Measurements from ENCODE around the gene STK38.
"Not testable (repeated sequence)": the region's sequence is repeated elsewhere in the genome, so short reads cannot be mapped to it uniquely, and the experiment has no call there.

Gene STK38

GRCh38 chr6:36461646-36462045, 85.6 kb downstream of the STK38 start:
- no peak for DNase-seq (ENCODE audit: extremely low read depth, low read depth)
- H3K4me3 ChIP-seq (replicated peaks; ENCODE audit: low read depth, low read length): no peak overlapping the region
- TF ChIP-seq, protein P1, sequence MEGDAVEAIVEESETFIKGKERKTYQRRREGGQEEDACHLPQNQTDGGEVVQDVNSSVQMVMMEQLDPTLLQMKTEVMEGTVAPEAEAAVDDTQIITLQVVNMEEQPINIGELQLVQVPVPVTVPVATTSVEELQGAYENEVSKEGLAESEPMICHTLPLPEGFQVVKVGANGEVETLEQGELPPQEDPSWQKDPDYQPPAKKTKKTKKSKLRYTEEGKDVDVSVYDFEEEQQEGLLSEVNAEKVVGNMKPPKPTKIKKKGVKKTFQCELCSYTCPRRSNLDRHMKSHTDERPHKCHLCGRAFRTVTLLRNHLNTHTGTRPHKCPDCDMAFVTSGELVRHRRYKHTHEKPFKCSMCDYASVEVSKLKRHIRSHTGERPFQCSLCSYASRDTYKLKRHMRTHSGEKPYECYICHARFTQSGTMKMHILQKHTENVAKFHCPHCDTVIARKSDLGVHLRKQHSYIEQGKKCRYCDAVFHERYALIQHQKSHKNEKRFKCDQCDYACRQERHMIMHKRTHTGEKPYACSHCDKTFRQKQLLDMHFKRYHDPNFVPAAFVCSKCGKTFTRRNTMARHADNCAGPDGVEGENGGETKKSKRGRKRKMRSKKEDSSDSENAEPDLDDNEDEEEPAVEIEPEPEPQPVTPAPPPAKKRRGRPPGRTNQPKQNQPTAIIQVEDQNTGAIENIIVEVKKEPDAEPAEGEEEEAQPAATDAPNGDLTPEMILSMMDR (IDR thresholded peaks at IDR 0.05; ENCODE audit: low read depth, low read length, missing control alignments): no peak

DNA sequence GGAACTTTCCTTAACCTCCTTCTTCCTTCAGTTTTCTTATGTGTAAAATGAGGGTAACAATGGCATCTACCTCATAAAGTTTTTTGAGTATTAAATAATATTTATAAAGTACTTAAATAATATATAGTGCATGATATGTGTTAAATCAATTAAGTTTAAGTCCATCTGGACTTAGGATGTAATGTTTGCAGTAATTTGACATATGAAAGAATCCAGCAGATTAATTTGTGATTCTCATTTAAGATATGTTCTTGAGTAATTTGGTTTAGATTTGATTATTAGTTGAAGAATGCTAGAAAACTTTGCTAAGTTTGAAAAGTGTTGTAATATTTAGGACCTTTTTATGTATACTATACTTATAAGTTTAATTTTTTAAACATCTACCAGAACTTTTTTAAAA, 86.4 kb downstream of the STK38 start:
- TF ChIP-seq, protein P1 (IDR thresholded peaks at IDR 0.05; ENCODE audit: low read depth, low read length, missing control alignments): no peak
- no peak for DNase-seq (ENCODE audit: extremely low read depth, low read depth)
- H3K4me3 ChIP-seq (replicated peaks; ENCODE audit: low read depth, low read length): no peak overlapping the region

DNA sequence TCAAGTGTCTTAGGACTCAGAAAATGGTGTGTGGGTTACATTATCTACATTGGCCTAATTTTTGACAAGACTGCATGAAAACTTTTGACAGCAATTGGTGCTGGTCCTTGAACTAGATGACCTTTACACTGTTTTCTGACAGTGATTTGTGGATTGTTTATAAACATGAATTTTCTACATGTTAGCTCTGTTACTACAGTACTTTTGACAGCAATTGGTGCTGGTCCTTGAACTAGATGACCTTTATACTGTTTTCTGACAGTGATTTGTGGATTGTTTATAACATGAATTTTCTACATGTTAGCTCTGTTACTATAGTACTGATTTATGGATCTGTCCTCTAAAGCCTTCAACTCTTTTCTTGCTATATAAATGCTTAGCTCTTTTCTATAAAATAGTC, 87.8 kb downstream of the STK38 start:
- TF ChIP-seq, protein P1 (IDR thresholded peaks at IDR 0.05; ENCODE audit: low read depth, low read length, missing control alignments): no peak
- H3K4me3 ChIP-seq (replicated peaks; ENCODE audit: low read depth, low read length): no peak overlapping the region
- DNase-seq (ENCODE audit: extremely low read depth, low read depth): no peak

DNA sequence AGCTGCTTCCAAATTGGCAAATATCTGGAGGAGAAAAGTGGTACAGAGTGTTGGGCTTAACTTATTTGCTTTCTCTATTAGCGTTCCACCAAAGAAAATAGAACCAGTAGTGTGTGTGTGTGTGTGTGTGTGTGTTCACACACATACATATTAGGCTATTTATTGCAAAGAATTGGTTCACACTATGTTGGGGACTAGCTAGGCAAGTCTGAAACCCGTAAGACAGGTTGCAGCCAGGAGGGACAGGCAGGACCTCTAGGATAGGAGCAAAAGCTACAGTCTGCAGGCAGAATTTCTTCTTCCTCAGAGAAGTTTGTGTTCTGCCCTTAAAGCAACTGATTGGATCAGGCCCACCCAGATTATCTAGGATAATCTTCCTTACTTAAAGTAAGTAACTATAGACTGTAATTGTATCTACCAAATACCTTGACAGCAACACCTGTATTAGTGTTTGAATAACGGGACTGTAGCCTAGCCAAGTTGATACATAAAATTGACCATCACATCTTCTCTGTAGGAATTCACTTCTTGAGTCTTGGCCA, 91.7 kb downstream of the STK38 start:
- DNase-seq (ENCODE audit: extremely low read depth, low read depth): no peak
- H3K4me3 ChIP-seq (replicated peaks; ENCODE audit: low read depth, low read length): no peak overlapping the region
- TF ChIP-seq, protein P1 (IDR thresholded peaks at IDR 0.05; ENCODE audit: low read depth, low read length, missing control alignments): no peak

DNA sequence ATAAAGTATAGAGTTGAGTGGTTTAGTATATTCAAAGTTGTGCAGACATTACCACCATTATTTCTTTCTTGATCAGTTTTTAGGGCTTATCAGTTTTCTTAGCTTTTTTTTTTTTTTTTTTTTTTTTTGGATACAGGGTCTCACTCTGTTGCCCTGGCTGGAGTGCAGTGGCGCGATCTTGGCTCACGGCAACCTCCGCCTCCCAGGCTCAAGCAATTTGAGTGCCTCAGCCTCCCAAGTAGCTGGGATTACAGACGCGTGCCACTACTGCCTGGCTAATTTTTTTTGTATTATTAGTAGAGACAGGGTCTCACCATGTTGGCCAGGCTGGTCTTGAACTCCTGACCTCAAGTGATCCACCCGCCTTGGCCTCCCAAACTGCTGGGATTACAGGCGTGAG, 94.4 kb downstream of the STK38 start:
- H3K4me3 ChIP-seq (replicated peaks; ENCODE audit: low read depth, low read length): not testable (repeated sequence)

DNA sequence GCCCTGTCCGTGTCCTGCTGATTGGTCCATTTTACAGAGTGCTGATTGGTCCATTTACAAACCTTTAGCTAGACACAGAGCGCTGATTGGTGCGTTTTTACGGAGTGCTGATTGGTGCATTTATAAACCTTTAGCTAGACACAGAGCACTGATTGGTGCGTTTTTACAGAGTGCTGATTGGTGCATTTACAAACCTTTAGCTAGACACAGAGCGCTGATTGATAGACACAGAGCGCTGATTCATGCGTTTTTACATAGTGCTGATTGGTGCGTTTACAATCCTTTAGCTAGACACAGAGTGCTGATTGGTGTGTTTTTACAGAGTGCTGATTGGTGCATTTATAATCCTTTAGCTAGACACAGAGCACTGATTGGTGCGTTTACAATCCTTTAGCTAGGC, 98.1 kb downstream of the STK38 start:
- DNase-seq (ENCODE audit: extremely low read depth, low read depth); H3K4me3 ChIP-seq (replicated peaks; ENCODE audit: low read depth, low read length): not testable (repeated sequence)

More for the DNA sequence above, 94.4 kb downstream of the STK38 start:
- not testable (repeated sequence) for DNase-seq (ENCODE audit: extremely low read depth, low read depth)

DNA sequence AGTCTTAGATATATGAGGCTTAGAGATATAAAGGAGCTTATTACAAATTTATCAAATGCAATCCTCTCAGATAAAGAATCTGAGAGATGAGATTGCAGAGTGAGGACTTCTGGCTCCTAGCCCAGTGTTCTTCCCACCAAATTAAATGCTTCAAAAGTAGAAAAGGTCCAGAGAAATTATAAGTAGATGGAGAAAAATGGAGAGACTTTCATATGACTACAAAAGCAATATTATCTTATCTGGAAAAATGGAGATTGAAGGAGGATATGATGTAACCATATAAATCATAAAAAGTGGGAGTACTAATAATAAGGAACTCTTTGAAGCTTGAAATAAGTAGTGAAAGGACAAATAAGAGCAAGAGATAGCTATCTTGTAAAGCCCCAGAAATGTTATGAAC, 101.7 kb downstream of the STK38 start:
- DNase-seq (ENCODE audit: extremely low read depth, low read depth): no peak
- no peak overlapping the region for H3K4me3 ChIP-seq (replicated peaks; ENCODE audit: low read depth, low read length)
- TF ChIP-seq, protein P1 (IDR thresholded peaks at IDR 0.05; ENCODE audit: low read depth, low read length, missing control alignments): no peak

GRCh38 chr6:36444470-36444869, 102.8 kb downstream of the STK38 start:
- no peak for DNase-seq (ENCODE audit: extremely low read depth, low read depth)
- TF ChIP-seq, protein P1 (IDR thresholded peaks at IDR 0.05; ENCODE audit: low read depth, low read length, missing control alignments): no peak
- peak overlapping the region; percentile 71 for H3K4me3 ChIP-seq (replicated peaks; ENCODE audit: low read depth, low read length)

Measured in HFF-Myc (cell line).